GM19328 (cell line): Measurements from ENCODE around the gene DTNBP1.

Experiments
- ATAC-seq: cut with Tn5 transposase; IDR thresholded peaks from one replicate; pipeline ENCODE4 v1.9.1; 2021; ENCODE audit warnings: mild to moderate bottlenecking, moderate library complexity; ENCODE audit not compliant: unreplicated experiment

The DTNBP1 gene

GRCh38 chr6:15594512-15595259, 68.1 kb downstream of the DTNBP1 start:
- no peak for ATAC-seq

- ATAC-seq = no peak
These were observed 69.0 kb downstream of the DTNBP1 start for GRCh38 chr6:15593798-15594197.

DNA sequence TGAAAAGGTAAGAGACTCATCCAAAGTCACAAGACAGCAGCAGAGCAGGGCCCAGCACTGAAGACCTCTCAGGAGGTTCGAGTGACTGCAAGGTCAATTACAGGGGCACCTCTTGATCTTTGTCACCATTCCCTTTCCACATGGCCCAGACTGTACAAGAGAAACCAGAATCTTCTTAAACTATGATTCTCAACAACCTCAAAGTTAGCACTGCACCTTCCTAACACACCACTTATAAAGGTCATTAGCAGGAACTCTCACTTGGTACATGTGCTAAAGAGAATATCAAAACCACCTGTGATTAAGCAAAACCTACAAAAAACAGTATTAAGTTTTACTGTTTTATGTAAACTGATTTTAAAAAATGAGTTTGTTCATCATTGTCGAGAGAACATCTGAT, 70.2 kb downstream of the DTNBP1 start:
- ATAC-seq = no peak

DNA sequence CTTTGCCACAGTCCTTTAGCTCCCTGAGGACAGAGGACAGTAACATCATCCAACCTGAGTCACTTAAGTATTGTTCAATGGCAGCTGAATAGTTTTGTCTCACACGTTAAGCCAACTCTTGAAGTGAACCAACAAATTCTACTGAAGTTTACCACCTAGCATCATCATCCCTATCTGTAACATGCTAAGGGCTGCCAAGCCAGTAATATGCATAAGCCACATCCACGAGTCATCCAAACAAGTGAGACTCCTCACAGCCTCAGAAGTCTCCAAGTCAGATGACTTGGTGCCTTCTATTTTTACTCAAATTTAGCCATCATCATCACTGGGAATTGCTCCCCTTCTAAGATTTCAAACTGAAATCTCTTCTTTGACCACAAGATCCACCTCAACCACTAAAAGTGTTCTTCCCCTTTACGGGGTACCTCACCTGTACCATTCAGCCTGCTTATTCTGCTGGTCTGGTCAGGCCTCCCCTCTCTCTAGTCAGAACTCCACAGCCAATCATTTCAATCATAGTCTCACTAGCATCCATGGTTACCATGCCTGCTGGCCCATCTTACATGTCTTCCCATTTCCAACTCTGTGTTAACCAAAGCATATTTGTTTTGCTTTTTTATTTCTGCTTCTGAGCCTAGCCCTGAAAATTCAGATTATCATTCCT, 73.7 kb downstream of the DTNBP1 start:
- ATAC-seq = no peak

DNA sequence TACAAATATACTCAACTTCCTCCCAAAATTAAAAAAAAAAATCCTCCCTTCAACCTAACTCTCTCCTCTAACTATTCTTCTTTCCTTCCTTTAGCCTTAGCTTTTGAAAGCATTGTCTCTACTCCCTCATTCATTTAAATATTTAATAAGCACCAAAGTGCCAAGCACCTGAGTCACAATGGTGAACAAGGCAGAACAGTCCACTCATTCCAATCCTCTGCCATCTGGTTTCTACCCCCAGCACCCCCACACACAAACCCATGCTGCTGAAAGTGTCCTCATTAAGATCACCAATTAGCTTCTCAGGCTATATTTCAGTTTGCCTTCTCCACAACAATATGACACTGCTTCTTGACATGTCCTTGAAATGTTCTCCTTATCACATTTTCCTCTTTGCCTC, 76.3 kb downstream of the DTNBP1 start:
- no peak for ATAC-seq

DNA sequence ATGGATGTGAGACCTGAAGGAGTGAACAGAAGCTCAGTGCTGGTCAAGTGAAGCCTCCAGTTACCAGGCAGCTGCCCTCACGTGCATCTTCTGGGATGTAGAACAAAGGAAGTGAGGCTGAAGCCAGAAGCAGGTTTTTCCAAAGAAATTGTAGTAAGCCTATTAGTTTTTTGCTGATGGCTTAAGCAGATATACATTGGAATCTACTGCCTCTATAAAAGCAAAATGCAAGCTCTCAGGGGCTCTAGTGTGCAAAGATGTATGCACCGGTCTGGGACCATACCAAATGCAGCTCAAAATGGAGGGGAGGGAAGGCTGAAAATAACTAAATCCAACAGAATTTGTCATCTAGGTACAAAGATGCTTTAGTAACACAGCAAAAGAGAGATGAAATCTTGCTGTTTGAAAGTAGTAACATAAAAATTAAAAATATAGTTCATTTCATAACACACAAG, 77.0 kb downstream of the DTNBP1 start:
- no peak for ATAC-seq

GRCh38 chr6:15582499-15582898, 80.3 kb downstream of the DTNBP1 start:
- ATAC-seq = no peak

DNA sequence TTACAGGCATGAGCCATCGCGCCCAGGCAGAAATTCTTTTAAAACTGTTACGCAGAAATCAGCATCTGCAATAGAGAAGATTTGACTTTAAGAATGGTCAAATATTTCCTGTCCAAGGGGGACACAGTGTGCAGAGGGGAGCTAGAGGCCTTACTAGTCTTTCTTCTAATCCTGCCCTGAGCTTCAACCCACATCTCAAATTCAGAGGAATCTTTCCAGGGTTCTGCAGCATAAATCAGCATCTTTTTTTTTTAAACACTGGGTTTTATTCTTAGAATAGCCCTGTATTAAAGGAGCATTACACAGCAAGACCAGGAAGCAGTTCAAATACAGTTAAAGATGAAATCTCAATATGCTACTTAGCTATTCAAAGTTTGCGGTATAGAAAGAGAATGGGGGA, 81.1 kb downstream of the DTNBP1 start:
- ATAC-seq = no peak

- no peak for ATAC-seq
These were observed 82.5 kb downstream of the DTNBP1 start for GRCh38 chr6:15580326-15580725.

GRCh38 chr6:15578716-15579391, 84.0 kb downstream of the DTNBP1 start:
- ATAC-seq = no peak

GRCh38 chr6:15577550-15578171, 85.2 kb downstream of the DTNBP1 start:
- no peak for ATAC-seq

GRCh38 chr6:15577106-15577505, 85.7 kb downstream of the DTNBP1 start:
- ATAC-seq = no peak

- ATAC-seq = no peak
These were observed 87.3 kb downstream of the DTNBP1 start for GRCh38 chr6:15575357-15576033.

- ATAC-seq = no peak
These were observed 88.3 kb downstream of the DTNBP1 start for GRCh38 chr6:15574486-15574885.

DNA sequence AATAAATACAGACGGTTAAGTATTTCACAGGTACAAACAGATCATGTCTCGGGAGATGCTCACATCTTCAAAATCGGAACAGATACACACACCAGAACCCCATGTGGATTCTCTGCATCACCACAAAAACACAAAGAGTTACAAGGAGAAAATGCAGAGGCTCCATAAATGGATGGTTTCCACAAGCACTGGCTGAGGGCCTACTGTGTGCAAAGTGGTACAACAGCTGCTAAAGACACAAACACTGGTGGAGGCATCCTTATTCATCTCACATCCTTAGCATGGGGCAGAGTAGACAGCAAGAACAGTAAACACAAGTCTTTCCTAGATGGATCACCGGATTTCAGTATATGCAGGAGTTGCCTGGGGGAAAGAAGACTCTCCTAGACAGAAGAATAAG, 88.8 kb downstream of the DTNBP1 start:
- no peak for ATAC-seq

DNA sequence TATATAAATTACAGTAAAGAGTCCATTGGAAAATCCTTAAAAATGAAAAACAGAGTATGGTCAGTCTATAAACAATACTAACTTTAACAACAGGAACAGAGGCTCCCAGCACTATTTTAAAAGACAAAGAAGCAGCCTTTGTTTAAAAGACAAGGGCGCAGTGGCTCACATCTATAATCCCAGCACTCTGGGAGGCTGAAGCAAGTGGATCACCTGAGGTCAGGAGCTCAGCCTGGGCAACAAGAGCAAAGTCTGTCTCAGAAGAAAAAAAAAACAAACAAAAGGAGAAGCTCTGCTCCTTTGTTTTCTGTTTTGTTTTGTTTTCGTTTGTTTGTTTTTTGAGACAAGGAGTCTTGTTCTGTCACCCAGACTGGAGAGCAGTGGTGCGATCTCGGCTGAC, 89.4 kb downstream of the DTNBP1 start:
- ATAC-seq = no peak

DNA sequence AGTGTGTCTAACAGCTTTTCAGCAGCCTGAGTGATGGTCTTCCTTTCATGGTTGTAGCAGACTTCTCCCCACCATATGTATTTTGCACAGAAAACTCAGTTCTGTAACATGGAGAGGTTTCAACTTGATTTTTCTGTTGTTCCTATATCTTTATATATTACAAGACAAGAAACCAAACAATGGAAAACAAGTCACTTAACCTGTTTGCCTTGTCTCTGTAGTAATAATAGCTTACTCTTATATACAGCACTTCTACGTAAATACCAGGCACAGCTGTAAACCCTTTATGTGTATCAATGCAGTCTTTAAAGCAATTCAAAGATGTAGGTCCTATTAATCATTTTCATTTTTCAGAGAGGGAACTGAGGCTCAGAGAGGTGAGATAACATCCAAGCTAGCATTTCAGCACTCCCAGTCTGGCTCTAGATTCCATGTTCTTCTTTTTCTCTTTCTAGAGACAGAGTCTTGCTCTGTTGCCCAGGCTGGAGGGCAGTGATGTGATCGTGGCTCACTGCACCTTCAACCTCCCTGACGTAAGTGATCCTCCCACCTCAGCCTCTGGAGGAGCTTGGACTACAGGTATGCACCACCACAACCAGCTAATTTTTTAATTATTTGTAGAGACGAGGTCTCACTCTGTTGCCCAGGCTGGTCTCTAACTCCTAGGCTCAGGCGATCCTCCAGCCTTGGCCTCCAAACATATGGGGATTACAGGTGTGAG, 90.4 kb downstream of the DTNBP1 start:
- ATAC-seq = no peak

DNA sequence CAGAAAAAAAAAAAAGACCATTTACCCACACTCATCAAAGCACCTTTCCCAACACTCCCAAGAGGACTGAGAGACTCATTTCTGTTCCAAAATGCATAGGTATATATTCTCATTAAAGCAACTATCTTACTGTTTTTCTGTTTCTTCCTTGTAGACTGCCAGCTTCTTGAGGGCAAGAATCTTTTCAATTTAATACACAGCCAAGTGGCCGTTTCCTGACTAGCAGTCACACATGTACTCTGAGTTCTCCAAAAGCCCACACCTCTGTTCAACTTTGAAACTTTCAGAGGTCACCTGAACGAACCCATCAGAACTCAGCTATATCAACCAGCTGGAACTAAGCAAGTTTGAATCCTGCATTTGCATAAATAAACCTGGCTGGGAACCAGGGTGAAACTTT, 92.7 kb downstream of the DTNBP1 start:
- ATAC-seq = no peak

DNA sequence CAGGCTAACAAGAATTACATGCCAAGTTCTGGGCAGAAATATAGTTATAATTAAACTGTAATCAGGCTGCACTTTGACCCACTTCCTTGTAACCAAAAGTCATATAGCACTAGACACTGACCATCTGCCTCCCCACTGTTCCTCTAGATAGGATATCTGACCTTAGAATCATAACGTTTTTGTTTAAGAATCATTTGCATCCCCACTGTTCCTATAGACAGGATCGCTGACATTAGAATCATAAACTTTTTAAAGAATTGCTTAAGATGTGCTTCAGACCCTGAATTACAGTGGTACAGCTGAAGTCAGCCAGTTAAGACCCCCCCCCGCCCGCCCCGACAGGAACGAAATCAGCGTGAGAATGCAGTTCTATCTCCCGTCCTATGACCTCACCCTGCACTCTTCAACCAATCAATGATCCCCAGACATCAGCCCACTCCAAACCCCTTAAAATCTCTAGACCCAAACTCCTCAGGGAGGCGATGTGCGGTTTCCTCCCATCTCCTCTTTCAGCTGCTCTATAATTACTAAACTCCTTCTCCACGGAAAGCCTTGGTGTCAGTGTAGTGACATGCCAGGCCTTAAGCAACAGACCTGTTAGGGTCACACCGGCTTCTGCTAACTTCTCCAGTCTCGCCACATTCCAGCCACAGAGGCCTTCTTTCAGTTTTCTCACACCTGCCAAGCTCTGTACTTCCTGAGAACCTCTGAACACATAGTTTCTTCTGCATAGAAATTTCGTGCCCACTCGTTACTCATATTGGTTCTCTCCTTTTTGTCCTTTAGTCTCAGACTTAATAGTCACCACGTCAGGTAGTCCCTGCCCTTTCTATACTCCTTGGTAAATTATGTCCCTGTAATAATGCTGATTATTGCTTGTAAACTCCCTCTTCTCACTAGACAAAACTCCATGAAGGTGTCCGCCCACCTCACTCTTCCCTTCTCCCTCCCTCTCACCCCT, 93.5 kb downstream of the DTNBP1 start:
- ATAC-seq = no peak
